Esophagus (tissue), 2 donors: Measurements from ENCODE around the gene WARS2. TPM values are rescaled to one million over a fixed set of nuclear protein-coding genes. Genes with fewer than 3 reads are reported as not detected.

Source experiments
- H3K27ac ChIP-seq, 2 donors: one replicate each; pipeline ENCODE4 v1.5.1; 2013; ENCODE audit warnings: low read depth in 2 of 2, mild to moderate bottlenecking in 2 of 2, inconsistent platforms in 1 of 2, low read length in 1 of 2, moderate library complexity in 1 of 2
- H3K27me3 ChIP-seq, 2 donors: one replicate each; pipeline ENCODE4 v1.6.1; 2013; ENCODE audit warnings: low read length in 2 of 2, control low read depth in 1 of 2, mild to moderate bottlenecking in 1 of 2; ENCODE audit not compliant: insufficient read depth in 2 of 2, control insufficient read depth in 1 of 2
- H3K36me3 ChIP-seq, 2 donors: one replicate each; pipeline ENCODE4 v1.6.1; 2013; ENCODE audit warnings: low read length in 1 of 2; ENCODE audit not compliant: control insufficient read depth in 2 of 2, insufficient read depth in 2 of 2
- H3K4me1 ChIP-seq, 2 donors: one replicate each; pipeline ENCODE4 v1.6.1; 2013; ENCODE audit warnings: low read length in 1 of 2; ENCODE audit not compliant: control insufficient read depth in 2 of 2, insufficient read depth in 2 of 2
- H3K4me3 ChIP-seq, 2 donors: one replicate each; pipeline ENCODE4 v1.5.1; 2013; ENCODE audit warnings: low read length in 2 of 2, mild to moderate bottlenecking in 2 of 2, low read depth in 1 of 2, moderate library complexity in 1 of 2
- H3K9me3 ChIP-seq, 2 donors: one replicate each; pipeline ENCODE4 v1.6.1; 2013; ENCODE audit warnings: mild to moderate bottlenecking in 2 of 2, low read depth in 1 of 2, low read length in 1 of 2, moderate library complexity in 1 of 2; ENCODE audit not compliant: control insufficient read depth in 2 of 2, insufficient read depth in 1 of 2
- WGBS, 2 donors: extraction: QIAGEN DNeasy Blood & Tissue Kit; methylation state at CpG; one replicate each; pipeline ENCODE4 v1.1.7; 2013; 5-methylcytosine and 5-hydroxymethylcytosine counted together
- polyA plus RNA-seq, 2 donors: library from polyadenylated mRNA; stranded (reverse); fragments of 200-250 nt; gene quantifications; one replicate each; pipeline ENCODE4 v1.2.3, GENCODE V29; 2013
- donor health status: healthy with polysubstance abuse.
- donor health status: Bipolar disorder and iron deficiency.

WARS2 gene
- polyA plus RNA-seq, 2 donors = 3.4 to 5.0 TPM

GRCh38 chr1:119038363-119038762 is 102.1 kb downstream of the WARS2 start:
- WGBS, 2 donors = 99 to 100% methylated on average over 2 of the region's 2 CpGs
- H3K9me3 ChIP-seq = no peaks in the 10 kb centered on the region
- no peak overlapping the region for H3K27ac ChIP-seq
- H3K4me3 ChIP-seq = no peak overlapping the region
- peaks cover 3% of the 10 kb centered on the region in 2 donors for H3K36me3 ChIP-seq
- no peaks in the 10 kb centered on the region for H3K27me3 ChIP-seq
- H3K4me1 ChIP-seq = no peaks in the 10 kb centered on the region

- Histone ChIP-seq H3K9me3 (peaks cover 0 to 4% of the 10 kb centered on the region in 2 donors), H3K27me3 (no peaks in the 10 kb centered on the region), H3K27ac (no peak overlapping the region), H3K4me3 (no peak overlapping the region), H3K36me3 (peaks cover 3 to 7% of the 10 kb centered on the region in 2 donors), H3K4me1 (no peaks in the 10 kb centered on the region)
These were observed 106.1 kb downstream of the WARS2 start for GRCh38 chr1:119034359-119034758.

GRCh38 chr1:119032986-119033385 is 107.5 kb downstream of the WARS2 start:
- WGBS, 2 donors = 97% methylated on average over 22 of the region's 22 CpGs
- Histone ChIP-seq H3K9me3 (peaks cover 0 to 4% of the 10 kb centered on the region in 2 donors), H3K36me3 (peaks cover 3 to 7% of the 10 kb centered on the region in 2 donors)

GRCh38 chr1:119027759-119028158 is 112.7 kb downstream of the WARS2 start:
- no peaks in the 10 kb centered on the region for H3K27me3 ChIP-seq
- WGBS, 2 donors = 73 to 81% methylated on average over 1 of the region's 1 CpG
- H3K27ac ChIP-seq = no peak overlapping the region
- no peaks in the 10 kb centered on the region for H3K4me1 ChIP-seq
- H3K4me3 ChIP-seq = no peak overlapping the region
- H3K36me3 ChIP-seq = peaks cover 0 to under 1% of the 10 kb centered on the region in 2 donors
- H3K9me3 ChIP-seq = no peaks in the 10 kb centered on the region

More at GRCh38 chr1:119032986-119033385, 107.5 kb downstream of the WARS2 start:
- H3K4me1 ChIP-seq = no peaks in the 10 kb centered on the region
- H3K27me3 ChIP-seq = no peaks in the 10 kb centered on the region
- no peak overlapping the region for H3K4me3 ChIP-seq
- no peak overlapping the region for H3K27ac ChIP-seq

- WGBS, 2 donors = 88 to 94% methylated on average over 5 of the region's 5 CpGs
- H3K4me3 ChIP-seq = no peak overlapping the region
- H3K36me3 ChIP-seq = no peaks in the 10 kb centered on the region
- no peak overlapping the region for H3K27ac ChIP-seq
- no peaks in the 10 kb centered on the region for H3K4me1 ChIP-seq
- H3K9me3 ChIP-seq = no peaks in the 10 kb centered on the region
- no peaks in the 10 kb centered on the region for H3K27me3 ChIP-seq
These were observed 113.5 kb downstream of the WARS2 start for GRCh38 chr1:119026956-119027355.

- H3K4me1 ChIP-seq = no peaks in the 10 kb centered on the region
- H3K4me3 ChIP-seq = no peak overlapping the region
- H3K36me3 ChIP-seq = no peaks in the 10 kb centered on the region
- no peaks in the 10 kb centered on the region for H3K9me3 ChIP-seq
- H3K27me3 ChIP-seq = no peaks in the 10 kb centered on the region
- H3K27ac ChIP-seq = no peak overlapping the region
- 81 to 83% methylated on average over 2 of the region's 2 CpGs for WGBS, 2 donors
These were observed 124.9 kb downstream of the WARS2 start for GRCh38 chr1:119015547-119015946.

- no peak overlapping the region for H3K4me3 ChIP-seq
- H3K9me3 ChIP-seq = peaks cover 0 to 4% of the 10 kb centered on the region in 2 donors
- 76 to 79% methylated on average over 5 of the region's 5 CpGs for WGBS, 2 donors
- no peak overlapping the region for H3K27ac ChIP-seq
- H3K36me3 ChIP-seq = no peaks in the 10 kb centered on the region
- peaks cover 8% of the 10 kb centered on the region in 2 donors for H3K4me1 ChIP-seq
- peaks cover 0 to 7% of the 10 kb centered on the region in 2 donors for H3K27me3 ChIP-seq
These were observed 128.1 kb downstream of the WARS2 start for GRCh38 chr1:119012383-119012782.

GRCh38 chr1:119011706-119012105 is 128.7 kb downstream of the WARS2 start:
- peaks cover 0 to 4% of the 10 kb centered on the region in 2 donors for H3K9me3 ChIP-seq
- H3K27me3 ChIP-seq = peaks cover 0 to 14% of the 10 kb centered on the region in 2 donors
- no peak overlapping the region for H3K27ac ChIP-seq
- H3K4me3 ChIP-seq = no peak overlapping the region
- H3K36me3 ChIP-seq = no peaks in the 10 kb centered on the region
- peaks cover 8 to 13% of the 10 kb centered on the region in 2 donors for H3K4me1 ChIP-seq
- 94 to 96% methylated on average over 3 of the region's 3 CpGs for WGBS, 2 donors

- H3K27ac ChIP-seq = no peak overlapping the region
- peaks cover 0 to 7% of the 10 kb centered on the region in 2 donors for H3K9me3 ChIP-seq
- H3K27me3 ChIP-seq = peaks cover 0 to 18% of the 10 kb centered on the region in 2 donors
- no peak overlapping the region for H3K4me3 ChIP-seq
- H3K36me3 ChIP-seq = no peaks in the 10 kb centered on the region
- 93 to 99% methylated on average over 2 of the region's 2 CpGs for WGBS, 2 donors
- peaks cover 8 to 16% of the 10 kb centered on the region in 2 donors for H3K4me1 ChIP-seq
These were observed 129.3 kb downstream of the WARS2 start for GRCh38 chr1:119011116-119011515.

GRCh38 chr1:119010201-119010600 is 130.3 kb downstream of the WARS2 start:
- WGBS, 2 donors = 40 to 48% methylated on average over 1 of the region's 1 CpG
- Histone ChIP-seq H3K27ac (no peak overlapping the region), H3K27me3 (peaks cover 3 to 19% of the 10 kb centered on the region in 2 donors), H3K9me3 (peaks cover 0 to 7% of the 10 kb centered on the region in 2 donors), H3K36me3 (no peaks in the 10 kb centered on the region), H3K4me1 (peaks cover 8 to 16% of the 10 kb centered on the region in 2 donors), H3K4me3 (no peak overlapping the region)
